Liver (tissue), 3 donors: ENCODE results near the gene BEST3.

Source experiments
- ATF3 ChIP-seq: IDR thresholded peaks from 2 replicates; pipeline ENCODE4 v1.6.1; 2016; ENCODE audit warnings: antibody characterized with exemption
- CTCF ChIP-seq: fragments of 150-350 bp; IDR thresholded peaks from 2 replicates; pipeline ENCODE4 v1.5.1; 2017; ENCODE audit warnings: improper control_type of control experiment, low read depth, low read length; ENCODE audit not compliant: missing input control
- FOXA1 ChIP-seq: IDR thresholded peaks from 2 replicates; pipeline ENCODE4 v1.6.1; 2016; ENCODE audit warnings: antibody characterized with exemption
- GABPA ChIP-seq, 2 donors: IDR thresholded peaks in 1 of 2; conservative IDR thresholded peaks in 1 of 2; 2 replicates each; pipeline ENCODE4 v1.6.1; 2016; ENCODE audit warnings: antibody characterized with exemption in 2 of 2, mild to moderate bottlenecking in 1 of 2, moderate library complexity in 1 of 2
- JUND ChIP-seq, 2 donors: IDR thresholded peaks; 2 replicates each; pipeline ENCODE4 v1.6.1; 2016; ENCODE audit warnings: antibody characterized with exemption in 2 of 2
- MAX ChIP-seq: IDR thresholded peaks from 2 replicates; pipeline ENCODE4 v1.6.1; 2016; ENCODE audit warnings: antibody characterized with exemption
- NR2F2 ChIP-seq: IDR thresholded peaks from 2 replicates; pipeline ENCODE4 v1.6.1; 2016; ENCODE audit warnings: antibody characterized with exemption
- REST ChIP-seq: IDR thresholded peaks from 2 replicates; pipeline ENCODE4 v1.6.1; 2016; ENCODE audit warnings: antibody characterized with exemption, mild to moderate bottlenecking
- TAF1 ChIP-seq: conservative IDR thresholded peaks from 2 replicates; pipeline ENCODE4 v1.6.1; 2016; ENCODE audit warnings: antibody characterized with exemption, mild to moderate bottlenecking
- donor health status: healthy.
- donor health status: healthy.

- no peak for TF ChIP-seq FOXA1
- no peak for TF ChIP-seq MAX
- TF ChIP-seq CTCF, result no peak
- TF ChIP-seq REST, result no peak
- no peak for TF ChIP-seq GABPA (IDR thresholded peaks at IDR 0.05 in 1 of 2, conservative IDR thresholded peaks at IDR 0.05 in 1 of 2)
- TF ChIP-seq JUND (IDR thresholded peaks at IDR 0.05), result no peak
- TF ChIP-seq ATF3, result no peak
- no peak for TF ChIP-seq NR2F2
- no peak for TF ChIP-seq TAF1
Observed at GRCh38 chr12:69733638-69734037, 34.5 kb upstream of the BEST3 start.
